Endothelial cell of umbilical vein (primary cell): ENCODE results near the gene SLC37A1. TPM values are rescaled to one million over a fixed set of nuclear protein-coding genes. Genes with fewer than 3 reads are reported as not detected.

Source experiments
- BruUV-seq: library from RNA; stranded (reverse); fragments of 400-500 nt; replicated peaks from 2 replicates; lab custom pipeline; 2021; lab: Mats Ljungman, UMichigan
- CTCF ChIA-PET: fragments of 300-600, 350-600 bp; sonication (Branson Sonifier 250); formaldehyde crosslinking; loops from one replicate; lab custom pipeline; 2021; ENCODE audit warnings: antibody characterized with exemption, inconsistent platforms; lab: Charles Lee
- POLR2A ChIA-PET: fragments of 300-600, 350-600 bp; sonication (Branson Sonifier 250); formaldehyde crosslinking; loops from one replicate; lab custom pipeline; 2021; ENCODE audit warnings: antibody characterized with exemption, inconsistent platforms; lab: Charles Lee
- DNase-seq: peaks from one replicate; pipeline ENCODE4 v3.0.0-alpha.2; 2011; ENCODE audit warnings: low read depth, low spot score
- FAIRE-seq: peaks from 2 replicates; lab custom pipeline; 2011; peaks lifted over from hg19 to GRCh38; lab: Jason Lieb, UNC
- H2AFZ ChIP-seq: 2 replicates; pipeline ENCODE4 v1.6.0; 2012; ENCODE audit warnings: low read depth, low read length, control low read depth, inconsistent platforms
- H3K27ac ChIP-seq: 2 replicates; pipeline ENCODE4 v1.5.1; 2011; ENCODE audit warnings: low read depth, mild to moderate bottlenecking, control low read depth, low read length, moderate library complexity; ENCODE audit not compliant: insufficient read depth
- H3K27me3 ChIP-seq, 2 experiments: 2 replicates each; pipeline versions ENCODE4 v1.6.0 to v1.6.1; 2011; ENCODE audit warnings: low read length in 2 of 2, mixed read lengths in 1 of 2; ENCODE audit not compliant: control insufficient read depth in 2 of 2, insufficient read depth in 2 of 2
- H3K36me3 ChIP-seq, 2 experiments: 2 replicates in 1 of 2; 3 replicates in 1 of 2; pipeline ENCODE4 v1.5.1; 2011; ENCODE audit warnings: low read length in 2 of 2, mild to moderate bottlenecking in 1 of 2, moderate library complexity in 1 of 2; ENCODE audit not compliant: control insufficient read depth in 2 of 2, insufficient read depth in 2 of 2; ENCODE audit errors: extremely low read depth in 1 of 2
- H3K4me1 ChIP-seq: 3 replicates; pipeline ENCODE4 v1.5.1; 2011; ENCODE audit warnings: mild to moderate bottlenecking, low read length; ENCODE audit not compliant: control insufficient read depth, insufficient read depth; ENCODE audit errors: extremely low read depth
- H3K4me2 ChIP-seq: 2 replicates; pipeline ENCODE4 v1.6.1; 2011; ENCODE audit warnings: low read length, control low read depth, mixed read lengths; ENCODE audit not compliant: insufficient read depth
- H3K4me3 ChIP-seq, 3 experiments: fragments of 200-600 bp in 1 of 3; sonication (generic), shearing (Covaris generic) in 1 of 3; replicated peaks in 1 of 3; 2 replicates each; pipeline ENCODE4 v1.5.1; 2011 to 2016; ENCODE audit warnings: control low read depth in 3 of 3, low read length in 3 of 3, mild to moderate bottlenecking in 2 of 3, inconsistent platforms in 1 of 3, low read depth in 1 of 3, moderate library complexity in 1 of 3; ENCODE audit not compliant: insufficient read depth in 1 of 3
- H3K79me2 ChIP-seq: 2 replicates; pipeline ENCODE4 v1.6.0; 2012; ENCODE audit warnings: low read length, inconsistent platforms; ENCODE audit not compliant: control insufficient read depth, insufficient read depth
- H3K9ac ChIP-seq: replicated peaks from 2 replicates; pipeline ENCODE3; 2011; ENCODE audit warnings: low read length, control low read depth; ENCODE audit not compliant: insufficient read depth; ENCODE audit errors: extremely low read depth
- H3K9me1 ChIP-seq: replicated peaks from 3 replicates; pipeline ENCODE4 v1.6.0; 2011; ENCODE audit warnings: mild to moderate bottlenecking, low read length; ENCODE audit not compliant: control insufficient read depth, insufficient read depth; ENCODE audit errors: extremely low read depth
- H3K9me3 ChIP-seq: replicated peaks from 2 replicates; pipeline ENCODE4 v1.5.1; 2012; ENCODE audit warnings: low read length, inconsistent platforms; ENCODE audit not compliant: control insufficient read depth, insufficient read depth
- H4K20me1 ChIP-seq: replicated peaks from 2 replicates; pipeline ENCODE3; 2011; ENCODE audit warnings: mild to moderate bottlenecking, low read length; ENCODE audit not compliant: control insufficient read depth, insufficient read depth; ENCODE audit errors: extremely low read depth
- EZH2 ChIP-seq: IDR thresholded peaks from 2 replicates; pipeline ENCODE4 v1.6.1; 2012; ENCODE audit warnings: borderline replicate concordance, low read depth, mild to moderate bottlenecking, moderate library complexity, low read length, inconsistent platforms; ENCODE audit not compliant: severe bottlenecking
- FOS ChIP-seq: IDR thresholded peaks from 2 replicates; pipeline ENCODE4 v1.6.1; 2011; ENCODE audit warnings: mild to moderate bottlenecking, low read length, moderate library complexity, borderline replicate concordance; ENCODE audit not compliant: insufficient read depth
- GATA2 ChIP-seq: IDR thresholded peaks from 2 replicates; pipeline ENCODE4 v1.7.0; 2011; ENCODE audit warnings: low read depth, mild to moderate bottlenecking, moderate library complexity, mixed read lengths, low read length; ENCODE audit not compliant: insufficient read length, insufficient read depth
- JUN ChIP-seq: IDR thresholded peaks from 2 replicates; pipeline ENCODE4 v1.6.1; 2011; ENCODE audit warnings: borderline replicate concordance, low read depth; ENCODE audit not compliant: insufficient read length, insufficient read depth
- MYC ChIP-seq: IDR thresholded peaks from one replicate; pipeline ENCODE4 v1.6.1; 2011; ENCODE audit warnings: mild to moderate bottlenecking, low read depth, low read length
- POLR2A ChIP-seq: IDR thresholded peaks from 2 replicates; pipeline ENCODE4 v1.6.1; 2012; ENCODE audit warnings: low read depth, mild to moderate bottlenecking, control low read depth, low read length
- POLR2AphosphoS5 ChIP-seq: IDR thresholded peaks from 2 replicates; pipeline ENCODE4 v1.6.1; 2012; ENCODE audit warnings: low read depth, mild to moderate bottlenecking, control low read depth, low read length, moderate library complexity; ENCODE audit not compliant: insufficient read depth
- dilution Hi-C: fragments of 300-500 bp; cut with MboI; formaldehyde crosslinking; loops from one replicate; pipeline ENCODE4 v1.15.0; 2019; ENCODE audit warnings: low sequenced_read_pairs; ENCODE audit not compliant: extremely low pct_ligation_motif_present
- intact Hi-C: fragments of 100-400 bp; cut with micrococcal nuclease; formaldehyde crosslinking; loops from one replicate; pipeline ENCODE4 v1.10.0; 2022
- polyA plus RNA-seq, 4 experiments: library from polyadenylated mRNA; depleted of rRNA in 3 of 4; stranded (reverse) in 3 of 4; unstranded in 1 of 4; fragments of >200 nt; gene quantifications; 2 replicates each; pipeline versions ENCODE4 v1.2.1 to v1.2.3, GENCODE V29; 2011 to 2012; ENCODE audit warnings: missing spikeins in 1 of 4
- total RNA-seq: library from RNA; stranded (reverse); gene quantifications from 2 replicates; pipeline ENCODE4 v1.2.3, GENCODE V29; 2021
- TF ChIP-seq, protein P1 (sequence below), 2 donors: IDR thresholded peaks; 1 replicate in 1 of 2; 2 replicates in 1 of 2; pipeline ENCODE4 v1.5.1; 2011; ENCODE audit warnings: low read length in 2 of 2, mild to moderate bottlenecking in 2 of 2, moderate library complexity in 2 of 2, control low read depth in 1 of 2, inconsistent platforms in 1 of 2, low read depth in 1 of 2; ENCODE audit not compliant: insufficient read depth in 1 of 2; ENCODE audit errors: extremely low read depth in 1 of 2
- TF ChIP-seq, protein P2 (sequence below): IDR thresholded peaks from 2 replicates; pipeline ENCODE4 v1.6.1; 2011; ENCODE audit not compliant: insufficient read depth, insufficient read length

The SLC37A1 gene
- total and polyA plus RNA-seq, 2 donors (not counting 3 experiments of a cell fraction or from before 2014, with no cell fraction given), result 4.7 to 7.6 TPM

DNA sequence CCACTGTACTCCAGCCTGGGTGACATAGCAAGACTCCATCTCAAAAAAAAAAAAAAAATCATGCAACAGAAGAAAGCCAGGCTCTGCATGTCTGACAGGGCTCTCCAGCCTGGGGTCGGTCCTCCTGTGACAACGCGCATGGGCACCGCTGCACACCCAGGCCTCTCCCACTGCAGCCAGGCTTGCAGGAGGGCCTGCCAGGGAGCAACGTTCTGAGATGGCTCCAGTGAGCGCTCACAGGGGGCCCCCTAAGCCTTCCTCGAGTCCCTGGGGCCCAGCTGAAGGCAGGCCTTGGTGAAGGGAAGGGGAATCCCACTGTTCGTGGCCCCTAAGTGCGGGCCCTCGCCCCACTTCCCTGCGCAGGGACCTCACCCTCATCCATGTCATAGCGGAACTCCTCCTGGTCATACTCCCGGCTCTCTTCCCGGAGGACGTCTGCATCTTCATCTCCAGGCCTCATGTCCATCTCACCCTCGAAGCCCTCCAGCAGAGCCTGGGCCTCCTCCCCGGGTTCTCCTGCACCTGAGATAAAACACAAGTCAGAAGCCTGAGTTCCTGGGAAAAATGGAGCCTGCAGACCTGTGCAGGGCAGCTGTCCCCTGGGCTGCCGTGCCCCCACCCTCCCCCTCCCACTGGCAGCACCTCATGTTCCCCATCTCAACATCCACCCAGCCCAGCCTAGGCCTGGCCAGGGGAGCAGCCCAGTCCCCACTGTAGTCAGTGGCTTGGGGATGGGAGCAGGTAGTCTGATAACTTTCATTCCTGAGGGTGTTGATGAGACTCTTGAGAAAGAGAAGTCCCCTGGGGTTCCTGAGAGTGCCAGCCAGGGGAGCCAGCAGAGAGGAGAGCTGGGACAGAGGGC is 37.9 kb upstream of the SLC37A1 start:
- Histone ChIP-seq H3K4me3 (no peak overlapping the region), H3K27me3 (peaks cover 0 to 5% of the 10 kb centered on the region in 2 experiments), H3K79me2 (no peaks in the 10 kb centered on the region), H4K20me1 (no peaks in the 10 kb centered on the region), H3K36me3 (no peaks in the 10 kb centered on the region), H3K9ac (no peak overlapping the region), H3K4me1 (peaks cover 12% of the 10 kb centered on the region), H3K9me1 (no peaks in the 10 kb centered on the region), H2AFZ (no peak overlapping the region), H3K9me3 (no peaks in the 10 kb centered on the region), H3K27ac (no peak overlapping the region), H3K4me2 (no peak overlapping the region)
- POLR2A ChIA-PET, result no interaction called here
- dilution Hi-C loops (no loop called here), intact Hi-C loops (no loop called here)
- no peak for FAIRE-seq
- no peak for DNase-seq
- no TSS peak for BruUV-seq
- CTCF ChIA-PET, result no interaction called here
- TF ChIP-seq, protein P1, sequence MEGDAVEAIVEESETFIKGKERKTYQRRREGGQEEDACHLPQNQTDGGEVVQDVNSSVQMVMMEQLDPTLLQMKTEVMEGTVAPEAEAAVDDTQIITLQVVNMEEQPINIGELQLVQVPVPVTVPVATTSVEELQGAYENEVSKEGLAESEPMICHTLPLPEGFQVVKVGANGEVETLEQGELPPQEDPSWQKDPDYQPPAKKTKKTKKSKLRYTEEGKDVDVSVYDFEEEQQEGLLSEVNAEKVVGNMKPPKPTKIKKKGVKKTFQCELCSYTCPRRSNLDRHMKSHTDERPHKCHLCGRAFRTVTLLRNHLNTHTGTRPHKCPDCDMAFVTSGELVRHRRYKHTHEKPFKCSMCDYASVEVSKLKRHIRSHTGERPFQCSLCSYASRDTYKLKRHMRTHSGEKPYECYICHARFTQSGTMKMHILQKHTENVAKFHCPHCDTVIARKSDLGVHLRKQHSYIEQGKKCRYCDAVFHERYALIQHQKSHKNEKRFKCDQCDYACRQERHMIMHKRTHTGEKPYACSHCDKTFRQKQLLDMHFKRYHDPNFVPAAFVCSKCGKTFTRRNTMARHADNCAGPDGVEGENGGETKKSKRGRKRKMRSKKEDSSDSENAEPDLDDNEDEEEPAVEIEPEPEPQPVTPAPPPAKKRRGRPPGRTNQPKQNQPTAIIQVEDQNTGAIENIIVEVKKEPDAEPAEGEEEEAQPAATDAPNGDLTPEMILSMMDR (IDR thresholded peaks at IDR 0.05; ENCODE audit: extremely low read depth in 1 of 2, insufficient read depth in 1 of 2, low read depth in 1 of 2, low read length in 2 of 2), result no peak
- TF ChIP-seq MYC (no peak), EZH2 (no peak), POLR2AphosphoS5 (no peak), GATA2 (no peak), FOS (no peak), POLR2A (no peak), JUN (no peak)
- TF ChIP-seq, protein P2, sequence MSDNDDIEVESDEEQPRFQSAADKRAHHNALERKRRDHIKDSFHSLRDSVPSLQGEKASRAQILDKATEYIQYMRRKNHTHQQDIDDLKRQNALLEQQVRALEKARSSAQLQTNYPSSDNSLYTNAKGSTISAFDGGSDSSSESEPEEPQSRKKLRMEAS, result no peak
